Kidney (tissue), 14 donors: ENCODE measurements around the gene NAV3. TPM values are rescaled to one million over a fixed set of nuclear protein-coding genes. Genes with fewer than 3 reads are reported as not detected.
A peak's percentile ranks its signal among the peaks of the same experiment; 100 is the strongest.

ENCODE experiments used
- DNase-seq, 5 donors: peaks; one replicate each; pipeline ENCODE4 v3.0.0-alpha.2; 2013 to 2020
- FAIRE-seq: peaks from 2 replicates; lab custom pipeline; 2012; peaks lifted over from hg19 to GRCh38; lab: Jason Lieb, UNC
- H3K27ac ChIP-seq, 2 donors: one replicate each; pipeline ENCODE4 v1.7.0; 2013; ENCODE audit warnings: low read depth in 2 of 2, low read length in 2 of 2, inconsistent platforms in 1 of 2
- H3K27me3 ChIP-seq: one replicate; pipeline ENCODE4 v1.7.1; 2013; ENCODE audit warnings: low read length, inconsistent platforms; ENCODE audit not compliant: control insufficient read depth, insufficient read depth
- H3K36me3 ChIP-seq, 3 donors: one replicate each; pipeline versions ENCODE4 v1.7.0 to v1.7.1; 2013; ENCODE audit warnings: low read length in 3 of 3, control low read depth in 1 of 3, inconsistent platforms in 1 of 3; ENCODE audit not compliant: insufficient read depth in 3 of 3, control insufficient read depth in 2 of 3
- H3K4me1 ChIP-seq, 3 donors: one replicate each; pipeline versions ENCODE4 v1.7.0 to v1.7.1; 2013; ENCODE audit warnings: low read length in 3 of 3, inconsistent platforms in 1 of 3, low read depth in 1 of 3; ENCODE audit not compliant: control insufficient read depth in 2 of 3, insufficient read depth in 2 of 3
- H3K4me3 ChIP-seq, 3 donors: one replicate each; pipeline versions ENCODE4 v1.7.0 to v1.8.1; 2013; ENCODE audit warnings: low read length in 3 of 3, control low read depth in 1 of 3, inconsistent platforms in 1 of 3
- H3K9ac ChIP-seq, 3 donors: one replicate each; pipeline versions ENCODE4 v1.7.0 to v1.7.1; 2013; ENCODE audit warnings: low read length in 3 of 3, control low read depth in 1 of 3, inconsistent platforms in 1 of 3
- H3K9me3 ChIP-seq, 3 donors: one replicate each; pipeline versions ENCODE4 v1.7.0 to v1.7.1; 2013; ENCODE audit warnings: low read length in 3 of 3, control low read depth in 1 of 3, inconsistent platforms in 1 of 3; ENCODE audit not compliant: control insufficient read depth in 2 of 3, insufficient read depth in 1 of 3
- CTCF ChIP-seq: IDR thresholded peaks from 3 replicates; pipeline ENCODE4 v1.5.1; 2012; ENCODE audit warnings: mild to moderate bottlenecking, moderate library complexity, borderline replicate concordance; ENCODE audit not compliant: insufficient read depth; ENCODE audit errors: extremely low read depth
- intact Hi-C: fragments of 100-400 bp; cut with DNase I; formaldehyde crosslinking; loops from one replicate; pipeline ENCODE4 v1.11.1; 2022
- polyA plus RNA-seq: library from polyadenylated mRNA; stranded (reverse); fragments of 350-450 nt; fragmentation: Illumina TruSeq; extraction: RNeasy Lipid Tissue Mini Kit (QIAGEN cat#74804); gene quantifications from one replicate; pipeline ENCODE4 v1.2.3, GENCODE V29; 2014; ENCODE audit warnings: low read depth, low replicate concordance; ENCODE audit not compliant: insufficient read depth
- total RNA-seq: library from RNA; stranded (reverse); fragmentation: NEBNext Ultra II Directional; extraction: Animal tissue kit (Norgen Biotek cat#: 25700); gene quantifications from one replicate; pipeline ENCODE4 v1.2.1, GENCODE V29; 2021
- donor health status: control.
- donor health status: control.
- donor health status: control.
- donor health status: control.
- donor health status: control.
- donor health status: DM: yes; HTN: yes; CAD: no.
- donor health status: Normal renal cell carcinoma (clear cell type).

NAV3 gene
- total and polyA plus RNA-seq, 2 donors from 2014 or later: 0.34 to 4.5 TPM

GRCh38 chr12:77916276-77916675 is 85.6 kb downstream of the NAV3 start:
- H3K9ac ChIP-seq: no peak overlapping the region

GRCh38 chr12:77918046-77918445 is 87.4 kb downstream of the NAV3 start:
- no peaks in the 10 kb centered on the region for H3K9me3 ChIP-seq
- no peak overlapping the region for H3K9ac ChIP-seq
- no peak for TF ChIP-seq CTCF
- no peak overlapping the region for H3K27ac ChIP-seq
- H3K27me3 ChIP-seq: no peaks in the 10 kb centered on the region
- DNase-seq (no peak), FAIRE-seq (no peak)
- no peaks in the 10 kb centered on the region for H3K36me3 ChIP-seq
- H3K4me3 ChIP-seq: no peak overlapping the region
- intact Hi-C loops: no loop called here
- H3K4me1 ChIP-seq: no peaks in the 10 kb centered on the region

More at GRCh38 chr12:77916276-77916675, 85.6 kb downstream of the NAV3 start:
- Histone ChIP-seq H3K27me3 (no peaks in the 10 kb centered on the region), H3K4me3 (no peak overlapping the region), H3K36me3 (no peaks in the 10 kb centered on the region), H3K9me3 (no peaks in the 10 kb centered on the region), H3K4me1 (no peaks in the 10 kb centered on the region), H3K27ac (no peak overlapping the region)
- DNase-seq: no peak
- FAIRE-seq: no peak
- intact Hi-C loops: no loop called here
- no peak for TF ChIP-seq CTCF

DNA sequence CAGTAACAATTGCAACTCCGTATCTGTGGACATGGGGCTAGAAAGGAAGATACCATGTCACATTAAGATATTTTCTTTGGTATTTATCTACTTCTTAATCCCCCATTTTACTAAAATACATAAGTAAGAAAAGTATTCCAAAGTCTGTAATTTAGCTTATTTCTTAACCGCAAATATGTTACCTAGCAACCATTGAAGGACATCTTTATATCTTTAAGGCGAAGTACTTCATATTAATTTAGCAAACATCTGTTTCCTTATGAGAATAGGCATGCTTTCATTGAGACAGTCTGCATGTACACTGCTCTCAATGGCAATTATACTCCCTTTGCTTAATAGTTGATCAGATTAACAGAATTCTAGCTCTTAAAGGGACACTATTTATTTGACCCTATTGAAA is 88.8 kb downstream of the NAV3 start:
- no peak overlapping the region for H3K27ac ChIP-seq
- no peaks in the 10 kb centered on the region for H3K27me3 ChIP-seq
- no peaks in the 10 kb centered on the region for H3K36me3 ChIP-seq
- DNase-seq: peak in 1 of 5 donors; percentile 9
- no peak for TF ChIP-seq CTCF
- no peaks in the 10 kb centered on the region for H3K4me1 ChIP-seq
- intact Hi-C loops: no loop called here
- H3K9ac ChIP-seq: no peak overlapping the region
- no peak overlapping the region for H3K4me3 ChIP-seq
- no peak for FAIRE-seq
- no peaks in the 10 kb centered on the region for H3K9me3 ChIP-seq

GRCh38 chr12:77923882-77924281 is 93.2 kb downstream of the NAV3 start:
- no peak overlapping the region for H3K4me3 ChIP-seq
- intact Hi-C loops: no loop called here
- H3K9me3 ChIP-seq: no peaks in the 10 kb centered on the region
- no peak for TF ChIP-seq CTCF
- no peaks in the 10 kb centered on the region for H3K4me1 ChIP-seq
- no peak overlapping the region for H3K27ac ChIP-seq
- no peaks in the 10 kb centered on the region for H3K27me3 ChIP-seq
- FAIRE-seq (no peak), DNase-seq (no peak)
- no peak overlapping the region for H3K9ac ChIP-seq
- H3K36me3 ChIP-seq: no peaks in the 10 kb centered on the region
